ENCODE measurements around the gene PRKACB. TPM values are rescaled to one million over a fixed set of nuclear protein-coding genes. Genes with fewer than 3 reads are reported as not detected.

Gene PRKACB
- total RNA-seq, 2 experiments from 2014 or later: 85.2 to 96.3 TPM

DNA sequence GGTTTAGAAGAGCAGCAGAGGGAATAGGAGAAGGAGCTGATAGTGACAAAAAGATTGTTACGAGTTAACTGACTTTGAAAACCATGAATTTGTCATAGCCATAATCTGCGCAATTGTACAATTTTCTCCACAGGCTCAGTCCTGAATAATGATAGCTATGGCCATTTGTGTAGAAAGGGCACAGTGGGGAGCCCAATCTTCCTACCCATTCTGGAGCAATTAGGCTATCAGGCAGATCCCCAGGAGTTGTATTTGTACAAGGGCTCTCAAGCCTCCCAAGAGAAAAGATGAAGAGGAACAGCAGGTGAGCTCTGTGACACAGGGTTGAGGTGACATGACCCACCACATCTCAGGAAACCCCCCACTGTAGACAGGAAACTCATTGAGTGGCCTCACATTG, 115.3 kb downstream of the PRKACB start:
- no peak for ATAC-seq
- no peaks in the 10 kb centered on the region for H3K4me1 Mint-ChIP-seq (ENCODE audit: low read depth)

DNA sequence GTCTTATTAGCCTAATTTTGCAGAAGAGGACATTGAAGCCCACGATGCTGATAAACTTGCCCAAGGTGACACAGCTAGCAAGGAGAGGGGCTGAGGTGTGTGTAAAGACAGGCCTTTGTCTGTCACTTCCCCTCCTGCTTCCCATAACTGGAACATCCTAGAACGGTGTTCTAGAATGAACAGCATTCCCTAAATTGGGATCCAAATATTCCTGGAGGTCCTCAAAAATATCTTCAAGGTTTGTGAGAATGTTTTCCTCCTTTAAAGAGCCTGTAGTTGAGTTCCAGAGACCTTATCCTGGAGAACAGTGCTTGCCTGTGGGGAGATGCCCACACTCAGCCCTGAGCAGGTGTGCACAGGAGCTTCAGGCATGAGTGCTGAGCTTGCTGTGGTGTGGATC, 115.9 kb downstream of the PRKACB start:
- POLR2A ChIA-PET: no interaction called here
- H3K27me3 Mint-ChIP-seq (ENCODE audit: low read depth): no peaks in the 10 kb centered on the region
- H3K4me3 Mint-ChIP-seq: no peak overlapping the region
- CTCF ChIA-PET: no interaction called here
- DNase-seq: no peak
- H3K9me3 Mint-ChIP-seq (ENCODE audit: insufficient read depth): no peaks in the 10 kb centered on the region
- no peak for ATAC-seq
- H3K4me1 Mint-ChIP-seq (ENCODE audit: low read depth): no peaks in the 10 kb centered on the region
- no peaks in the 10 kb centered on the region for H3K36me3 Mint-ChIP-seq (ENCODE audit: low read depth)
- H3K27ac Mint-ChIP-seq: no peak overlapping the region

More for the DNA sequence above, 115.3 kb downstream of the PRKACB start:
- no peak overlapping the region for H3K27ac Mint-ChIP-seq
- no peaks in the 10 kb centered on the region for H3K36me3 Mint-ChIP-seq (ENCODE audit: low read depth)
- H3K9me3 Mint-ChIP-seq (ENCODE audit: insufficient read depth): no peaks in the 10 kb centered on the region
- CTCF ChIA-PET: no interaction called here
- no peak overlapping the region for H3K4me3 Mint-ChIP-seq
- POLR2A ChIA-PET: no interaction called here
- DNase-seq: no peak
- H3K27me3 Mint-ChIP-seq (ENCODE audit: low read depth): no peaks in the 10 kb centered on the region

DNA sequence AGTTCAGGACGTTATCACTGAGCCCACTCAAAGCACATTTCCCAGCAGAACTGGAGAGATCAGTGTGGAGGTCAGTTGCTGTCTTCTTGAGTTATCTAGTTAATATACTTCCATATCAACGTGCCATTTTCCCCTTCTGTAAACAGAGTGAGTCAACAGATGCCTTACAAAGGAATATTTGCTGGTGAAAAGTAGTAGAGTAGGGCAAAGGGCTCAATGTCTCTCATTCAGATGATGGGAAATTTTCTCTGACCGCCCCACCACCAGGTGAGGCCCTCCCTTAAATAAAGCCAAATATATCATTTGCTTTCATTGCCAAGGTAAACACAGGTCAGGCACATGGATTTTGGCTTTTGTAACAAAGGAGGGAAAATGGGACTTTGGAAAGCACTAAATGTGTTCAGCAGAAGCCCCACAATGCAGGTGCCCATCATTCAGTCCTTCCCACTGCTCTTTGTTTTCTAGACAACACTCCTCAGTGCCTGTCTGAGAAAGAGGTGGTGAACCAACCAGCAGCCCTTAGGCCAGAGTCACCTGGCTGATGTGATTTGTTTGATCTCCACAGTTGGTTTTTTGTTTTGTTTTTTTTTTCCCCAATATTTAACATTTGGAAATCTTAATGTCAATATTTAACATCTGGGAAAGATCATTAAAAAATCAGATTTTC, 116.9 kb downstream of the PRKACB start:
- H3K4me3 Mint-ChIP-seq: no peak overlapping the region
- no peaks in the 10 kb centered on the region for H3K36me3 Mint-ChIP-seq (ENCODE audit: low read depth)
- no peak for ATAC-seq
- H3K9me3 Mint-ChIP-seq (ENCODE audit: insufficient read depth): no peaks in the 10 kb centered on the region
- CTCF ChIA-PET: no interaction called here
- no peaks in the 10 kb centered on the region for H3K27me3 Mint-ChIP-seq (ENCODE audit: low read depth)
- H3K27ac Mint-ChIP-seq: no peak overlapping the region
- POLR2A ChIA-PET: no interaction called here
- no peaks in the 10 kb centered on the region for H3K4me1 Mint-ChIP-seq (ENCODE audit: low read depth)
- no peak for DNase-seq

DNA sequence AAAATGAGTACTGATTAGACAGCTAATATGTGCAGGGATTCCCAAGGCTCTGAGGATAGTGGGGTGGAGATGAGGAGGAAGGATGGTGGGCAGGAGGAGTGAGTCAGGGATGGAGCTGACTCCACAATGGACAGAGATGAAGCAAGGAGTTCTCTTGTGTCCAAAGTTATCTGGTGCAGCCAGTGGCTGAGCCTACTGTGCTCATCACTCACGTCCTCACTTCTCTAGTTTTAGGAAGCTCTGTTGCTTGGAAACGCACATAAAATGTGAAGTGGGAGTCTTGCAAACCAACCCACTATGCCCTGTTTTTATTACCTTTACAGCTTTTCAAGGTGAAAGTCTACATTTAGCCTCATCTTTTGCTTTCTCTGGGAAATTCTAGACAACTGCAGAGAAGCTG, 120.9 kb downstream of the PRKACB start:
- no peaks in the 10 kb centered on the region for H3K36me3 Mint-ChIP-seq (ENCODE audit: low read depth)
- no peaks in the 10 kb centered on the region for H3K4me1 Mint-ChIP-seq (ENCODE audit: low read depth)
- DNase-seq (no peak), ATAC-seq (no peak)
- no peaks in the 10 kb centered on the region for H3K27me3 Mint-ChIP-seq (ENCODE audit: low read depth)
- POLR2A ChIA-PET: no interaction called here
- no peaks in the 10 kb centered on the region for H3K9me3 Mint-ChIP-seq (ENCODE audit: insufficient read depth)
- CTCF ChIA-PET: no interaction called here
- H3K4me3 Mint-ChIP-seq: no peak overlapping the region
- H3K27ac Mint-ChIP-seq: no peak overlapping the region

GRCh38 chr1:84265867-84266266, 121.8 kb downstream of the PRKACB start:
- no peaks in the 10 kb centered on the region for H3K36me3 Mint-ChIP-seq (ENCODE audit: low read depth)
- ATAC-seq (no peak), DNase-seq (no peak)
- H3K27ac Mint-ChIP-seq: no peak overlapping the region
- H3K4me3 Mint-ChIP-seq: no peak overlapping the region
- no peaks in the 10 kb centered on the region for H3K9me3 Mint-ChIP-seq (ENCODE audit: insufficient read depth)
- ChIA-PET POLR2A (no interaction called here), CTCF (no interaction called here)
- H3K27me3 Mint-ChIP-seq (ENCODE audit: low read depth): no peaks in the 10 kb centered on the region
- H3K4me1 Mint-ChIP-seq (ENCODE audit: low read depth): peaks cover 1% of the 10 kb centered on the region

- ChIA-PET POLR2A (no interaction called here), CTCF (no interaction called here)
- Mint-ChIP-seq H3K27ac (no peak overlapping the region), H3K4me1 (ENCODE audit: low read depth) (peaks cover 10% of the 10 kb centered on the region), H3K4me3 (no peak overlapping the region), H3K36me3 (ENCODE audit: low read depth) (no peaks in the 10 kb centered on the region), H3K9me3 (ENCODE audit: insufficient read depth) (no peaks in the 10 kb centered on the region), H3K27me3 (ENCODE audit: low read depth) (no peaks in the 10 kb centered on the region)
- DNase-seq (no peak), ATAC-seq (no peak)
Observed at GRCh38 chr1:84266748-84267147, 122.7 kb downstream of the PRKACB start.

- ChIA-PET CTCF (no interaction called here), POLR2A (no interaction called here)
- H3K4me1 Mint-ChIP-seq (ENCODE audit: low read depth): peaks cover 10% of the 10 kb centered on the region
Observed at GRCh38 chr1:84267476-84267875, 123.4 kb downstream of the PRKACB start.

DNA sequence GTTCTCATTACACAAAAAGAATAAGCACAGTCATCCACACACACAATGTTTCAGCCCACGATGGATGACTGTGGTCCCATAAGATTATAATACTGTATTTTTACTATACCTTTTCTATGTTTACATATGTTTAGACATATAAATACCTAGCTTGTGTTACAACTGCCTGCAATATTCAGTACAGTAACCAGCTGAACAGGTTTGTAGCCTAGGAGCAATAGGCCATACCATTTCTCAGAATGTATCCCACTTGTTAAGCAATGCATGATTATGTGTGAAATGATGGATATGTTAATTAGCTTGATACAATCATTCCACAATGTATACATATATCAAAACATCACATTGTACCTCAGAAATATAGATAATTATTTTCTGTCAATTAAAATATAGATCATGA, 124.3 kb downstream of the PRKACB start:
- POLR2A ChIA-PET: no interaction called here
- DNase-seq: no peak
- Mint-ChIP-seq H3K9me3 (ENCODE audit: insufficient read depth) (no peaks in the 10 kb centered on the region), H3K27ac (no peak overlapping the region), H3K27me3 (ENCODE audit: low read depth) (no peaks in the 10 kb centered on the region), H3K4me3 (no peak overlapping the region), H3K36me3 (ENCODE audit: low read depth) (no peaks in the 10 kb centered on the region), H3K4me1 (ENCODE audit: low read depth) (peaks cover 10% of the 10 kb centered on the region)
- ATAC-seq: no peak
- CTCF ChIA-PET: no interaction called here

More at GRCh38 chr1:84267476-84267875, 123.4 kb downstream of the PRKACB start:
- H3K4me3 Mint-ChIP-seq: no peak overlapping the region
- no peaks in the 10 kb centered on the region for H3K36me3 Mint-ChIP-seq (ENCODE audit: low read depth)
- no peak overlapping the region for H3K27ac Mint-ChIP-seq
- no peaks in the 10 kb centered on the region for H3K27me3 Mint-ChIP-seq (ENCODE audit: low read depth)
- DNase-seq (no peak), ATAC-seq (no peak)
- no peaks in the 10 kb centered on the region for H3K9me3 Mint-ChIP-seq (ENCODE audit: insufficient read depth)

DNA sequence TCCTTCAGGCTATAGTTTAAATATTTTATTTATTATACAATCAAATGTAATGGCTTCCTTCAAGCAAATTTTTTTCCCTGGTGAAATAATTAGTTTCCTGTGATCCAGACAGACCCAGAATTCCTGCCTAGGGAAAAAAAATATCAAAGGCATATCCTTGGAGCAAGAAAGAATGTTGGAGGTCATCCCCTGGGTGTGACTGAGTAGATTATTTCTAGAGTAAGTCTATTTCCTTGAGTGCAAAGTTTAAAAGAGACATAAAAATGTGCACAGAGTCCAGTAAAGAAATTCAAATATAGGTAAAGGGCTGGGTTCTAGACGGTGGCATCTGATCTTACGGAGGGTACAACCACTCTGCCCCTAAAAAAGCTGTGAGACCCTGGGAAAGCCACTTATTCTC, 125.2 kb downstream of the PRKACB start:
- peaks cover 10% of the 10 kb centered on the region for H3K4me1 Mint-ChIP-seq (ENCODE audit: low read depth)
- no peaks in the 10 kb centered on the region for H3K36me3 Mint-ChIP-seq (ENCODE audit: low read depth)
- no peak overlapping the region for H3K4me3 Mint-ChIP-seq
- no peak overlapping the region for H3K27ac Mint-ChIP-seq
- no peak for ATAC-seq
- H3K9me3 Mint-ChIP-seq (ENCODE audit: insufficient read depth): no peaks in the 10 kb centered on the region
- DNase-seq: no peak
- no peaks in the 10 kb centered on the region for H3K27me3 Mint-ChIP-seq (ENCODE audit: low read depth)
- CTCF ChIA-PET: no interaction called here
- POLR2A ChIA-PET: no interaction called here

GRCh38 chr1:84271441-84272151, 127.5 kb downstream of the PRKACB start:
- Mint-ChIP-seq H3K4me3 (no peak overlapping the region), H3K4me1 (ENCODE audit: low read depth) (peaks cover 10% of the 10 kb centered on the region), H3K27ac (peak overlapping the region; percentile 35), H3K9me3 (ENCODE audit: insufficient read depth) (no peaks in the 10 kb centered on the region), H3K27me3 (ENCODE audit: low read depth) (no peaks in the 10 kb centered on the region), H3K36me3 (ENCODE audit: low read depth) (no peaks in the 10 kb centered on the region)
- ChIA-PET POLR2A (no interaction called here), CTCF (interaction anchor here (0.6 kb wide), 1 partner anchor 15 kb away, joined by 3 read pairs; no protein-coding TSS in a partner anchor)
- ATAC-seq: peak; percentile 57
- DNase-seq: no peak

DNA sequence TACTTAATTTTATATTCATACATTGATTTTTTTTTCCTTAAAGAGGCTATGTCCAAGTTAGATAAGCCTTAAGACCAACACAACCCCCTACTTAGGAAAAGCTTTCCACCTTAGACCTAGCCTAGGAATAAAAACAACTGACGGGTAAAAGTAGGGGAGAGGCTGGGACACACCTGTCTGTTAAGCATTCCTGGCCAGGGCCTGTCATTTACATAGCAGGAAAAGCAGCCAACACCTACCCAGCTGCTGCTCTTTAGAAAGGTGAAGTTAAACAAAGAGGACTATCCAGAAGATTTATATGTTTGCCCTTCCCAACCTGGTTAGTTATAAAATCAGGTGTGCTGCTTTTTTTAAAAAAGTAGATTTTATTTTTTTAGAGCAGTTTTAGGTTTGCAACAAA, 128.3 kb downstream of the PRKACB start:
- no peaks in the 10 kb centered on the region for H3K27me3 Mint-ChIP-seq (ENCODE audit: low read depth)
- DNase-seq (no peak), ATAC-seq (no peak)
- no peak overlapping the region for H3K4me3 Mint-ChIP-seq
- ChIA-PET CTCF (no interaction called here), POLR2A (no interaction called here)
- no peak overlapping the region for H3K27ac Mint-ChIP-seq
- H3K9me3 Mint-ChIP-seq (ENCODE audit: insufficient read depth): no peaks in the 10 kb centered on the region
- peaks cover 10% of the 10 kb centered on the region for H3K4me1 Mint-ChIP-seq (ENCODE audit: low read depth)
- H3K36me3 Mint-ChIP-seq (ENCODE audit: low read depth): no peaks in the 10 kb centered on the region

- Mint-ChIP-seq H3K36me3 (ENCODE audit: low read depth) (no peaks in the 10 kb centered on the region), H3K4me1 (ENCODE audit: low read depth) (no peaks in the 10 kb centered on the region), H3K9me3 (ENCODE audit: insufficient read depth) (no peaks in the 10 kb centered on the region), H3K27ac (no peak overlapping the region), H3K27me3 (ENCODE audit: low read depth) (peaks cover 2% of the 10 kb centered on the region), H3K4me3 (no peak overlapping the region)
- ATAC-seq (no peak), DNase-seq (no peak)
- POLR2A ChIA-PET: no interaction called here
- CTCF ChIA-PET: no interaction called here
Observed at GRCh38 chr1:84277343-84278059, 133.4 kb downstream of the PRKACB start.

Measured in activated CD8-positive, alpha-beta T cell treated with anti-CD3 and anti-CD28 coated beads, Interleukin-2, amount 10 ng/mL, durations not matched to agents 7 days and 5 days (primary cell).